ENCODE data around the gene CERCAM. TPM values are rescaled to one million over a fixed set of nuclear protein-coding genes. Genes with fewer than 3 reads are reported as not detected.

CERCAM gene
- total RNA-seq, 1 donor from 2014 or later = 3.2 TPM

DNA sequence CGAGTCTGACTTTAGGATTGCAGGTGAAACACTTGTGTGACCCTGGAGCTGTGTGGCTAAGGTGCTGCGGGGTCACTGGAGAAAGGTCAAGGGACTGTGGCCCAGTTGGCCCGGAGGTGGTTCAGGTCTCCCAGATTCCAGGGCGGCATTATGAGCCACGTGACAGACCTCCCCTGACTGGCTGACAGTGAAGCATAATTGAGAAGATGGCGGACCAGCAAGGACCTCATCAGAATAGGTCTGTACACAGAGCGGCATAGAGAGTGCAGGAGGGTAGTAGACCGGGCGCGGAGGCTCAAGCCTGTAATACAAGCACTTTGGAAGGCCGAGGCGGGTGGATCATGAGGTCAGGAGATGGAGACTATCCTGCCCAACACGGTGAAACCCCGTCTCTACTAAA lies 34.3 kb downstream of the CERCAM start:
- intact Hi-C loops (cut with micrococcal nuclease) = loop anchor here (5.0 kb wide), 4 partner anchors 178 to 572 kb away; partner anchors contain the start of genes GOLGA2, KYAT1, LRRC8A and SET

DNA sequence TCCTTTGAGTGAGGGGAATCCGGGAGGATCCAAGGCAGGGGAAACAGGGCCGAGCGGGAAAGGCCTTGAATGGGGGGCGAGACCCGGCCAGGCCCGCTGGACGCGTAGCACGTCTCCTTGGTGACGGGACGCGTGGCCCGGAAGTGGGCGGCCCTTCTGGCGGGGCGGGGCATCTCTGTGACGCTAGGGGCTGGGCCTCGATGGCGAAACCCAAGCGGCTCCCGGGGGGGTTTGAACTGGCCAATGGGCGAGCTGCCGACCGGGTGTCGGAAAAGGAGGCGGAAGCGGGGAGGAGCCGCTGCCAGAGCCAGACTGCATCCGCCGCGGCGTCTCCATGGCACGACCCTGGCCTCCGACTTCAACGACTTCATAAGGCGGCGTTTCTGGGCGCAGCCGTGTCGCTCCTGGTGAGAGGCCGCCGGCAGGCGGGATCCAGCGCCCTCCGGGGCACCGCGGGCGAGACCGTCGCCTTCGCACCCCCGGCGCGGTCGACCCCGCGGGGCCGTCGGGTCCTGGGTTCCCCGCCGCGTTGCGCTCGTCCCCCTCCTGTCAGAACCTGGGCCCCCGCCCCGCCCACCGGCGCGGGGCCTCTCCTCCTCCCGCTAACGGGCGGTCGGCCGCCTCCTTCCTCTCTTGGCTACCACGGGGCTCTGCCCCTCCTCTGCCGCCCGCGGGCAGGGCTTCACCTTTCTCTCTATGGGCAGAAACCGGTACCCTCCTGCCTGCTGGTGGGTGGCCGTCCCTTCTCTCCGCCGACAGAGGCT lies 35.4 kb downstream of the CERCAM start, which contains the start of gene ODF2:
Gene ODF2, plus strand, starts transcription at position 158 of the 764 bp plus-strand sequence. Its CDS starts 86 bp downstream, at position 244.
- intact Hi-C loops (cut with micrococcal nuclease) = loop anchor here (1.0 to 5.0 kb wide), 9 partner anchors 35 to 571 kb away; partner anchors contain the start of genes CERCAM, COQ4, GLE1 and GOLGA2

GRCh38 chr9:128456613-128457061 lies 36.0 kb downstream of the CERCAM start:
- intact Hi-C loops (cut with micrococcal nuclease) = loop anchor here (1.0 to 5.0 kb wide), 9 partner anchors 36 to 571 kb away; partner anchors contain the start of genes CERCAM, COQ4, GLE1 and GOLGA2

DNA sequence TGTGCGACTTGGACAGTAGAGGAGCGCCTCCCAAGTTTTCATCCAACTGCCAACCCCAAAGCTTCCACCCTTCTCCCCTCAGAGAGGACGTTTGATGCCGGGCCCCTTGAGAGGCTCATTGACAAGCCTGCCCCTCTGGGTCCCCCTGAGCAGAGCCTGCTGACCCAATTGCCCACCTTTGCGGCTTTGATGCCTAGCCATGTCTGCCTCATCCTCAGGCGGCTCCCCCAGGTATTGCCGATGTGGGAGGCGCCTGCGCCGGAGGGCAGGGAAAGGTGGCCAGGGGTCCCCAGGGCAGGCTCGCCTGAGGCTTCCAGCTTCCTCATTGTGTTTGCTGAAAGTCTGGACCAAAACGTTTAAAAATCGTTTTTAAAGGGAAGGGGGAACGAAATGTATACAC lies 36.5 kb downstream of the CERCAM start:
- intact Hi-C loops (cut with micrococcal nuclease) = loop anchor here (2.0 to 5.0 kb wide), 5 partner anchors 36 to 570 kb away; partner anchors contain the start of genes CERCAM, GOLGA2, KYAT1 and LRRC8A

DNA sequence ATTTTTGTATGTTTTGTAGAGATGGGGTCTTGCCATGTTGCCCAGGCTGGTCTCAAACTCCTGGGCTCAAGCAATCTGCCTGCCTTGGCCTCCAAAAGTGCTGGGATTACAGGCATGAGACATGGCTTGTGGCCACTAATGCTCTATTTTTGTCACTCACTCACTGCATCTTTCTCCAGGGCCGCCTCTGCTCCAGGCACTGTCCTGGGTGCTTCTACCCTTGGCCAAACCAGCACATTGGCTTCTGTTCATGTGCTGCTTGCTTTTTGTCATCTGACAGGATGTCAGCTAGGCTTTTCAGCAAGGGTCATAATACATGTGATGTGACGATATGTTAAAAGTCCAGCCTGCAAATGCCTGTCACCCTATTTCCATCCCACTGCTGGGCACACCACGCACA lies 38.4 kb downstream of the CERCAM start:
- intact Hi-C loops (cut with micrococcal nuclease) = loop anchor here (5.0 kb wide), 4 partner anchors 182 to 568 kb away; partner anchors contain the start of genes GOLGA2, KYAT1, LRRC8A and SET

DNA sequence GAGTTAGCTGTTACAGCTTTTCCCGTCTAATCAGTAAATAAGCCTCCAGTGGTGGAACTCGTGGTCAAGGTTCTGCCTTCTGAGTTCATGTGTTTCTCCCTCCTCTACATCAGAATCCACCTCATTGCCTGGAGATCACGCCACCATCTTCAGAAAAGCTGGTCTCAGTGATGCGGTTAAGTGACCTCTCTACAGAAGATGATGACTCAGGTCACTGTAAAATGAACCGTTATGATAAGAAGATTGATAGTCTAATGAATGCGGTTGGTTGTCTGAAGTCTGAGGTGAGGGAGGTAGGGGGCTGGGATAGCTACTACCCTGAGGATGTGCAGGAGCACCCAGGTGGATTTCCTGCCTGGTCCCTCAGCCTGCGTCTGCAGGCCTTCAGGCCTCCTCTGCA lies 48.4 kb downstream of the CERCAM start:
- intact Hi-C loops (cut with micrococcal nuclease) = no loop called here

DNA sequence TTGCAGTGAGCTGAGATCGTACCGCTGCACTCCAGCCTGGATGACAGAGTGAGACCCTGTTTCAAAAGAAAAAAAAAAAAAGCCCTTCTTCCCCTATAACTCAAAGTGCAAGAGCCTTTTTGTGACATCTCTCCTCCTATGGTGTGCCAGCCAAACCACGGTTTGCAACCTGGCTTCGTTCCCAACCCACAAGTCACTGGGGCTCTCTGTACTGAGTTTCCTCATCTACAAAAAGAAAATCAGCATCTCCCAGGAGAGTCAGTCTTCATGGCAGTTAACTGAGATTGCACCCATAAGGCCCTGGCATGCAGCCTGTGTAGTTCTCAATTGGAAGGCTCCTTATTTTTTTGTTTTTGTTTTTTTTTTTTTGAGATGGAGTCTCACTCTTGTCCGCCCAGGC lies 49.9 kb downstream of the CERCAM start:
- intact Hi-C loops (cut with micrococcal nuclease) = no loop called here

- intact Hi-C loops (cut with micrococcal nuclease) = no loop called here
Measured at GRCh38 chr9:128473104-128473503, 52.4 kb downstream of the CERCAM start.

- intact Hi-C loops (cut with micrococcal nuclease) = no loop called here
Measured at GRCh38 chr9:128475867-128476266, 55.2 kb downstream of the CERCAM start.

- intact Hi-C loops (cut with micrococcal nuclease) = no loop called here
Measured at GRCh38 chr9:128479262-128479661, 58.6 kb downstream of the CERCAM start.

GRCh38 chr9:128481561-128481960 lies 60.9 kb downstream of the CERCAM start:
- intact Hi-C loops (cut with micrococcal nuclease) = no loop called here

- intact Hi-C loops (cut with micrococcal nuclease) = no loop called here
Measured at GRCh38 chr9:128482186-128482585, 61.5 kb downstream of the CERCAM start.

- intact Hi-C loops (cut with micrococcal nuclease) = no loop called here
Measured at GRCh38 chr9:128484686-128485413, 64.2 kb downstream of the CERCAM start.

DNA sequence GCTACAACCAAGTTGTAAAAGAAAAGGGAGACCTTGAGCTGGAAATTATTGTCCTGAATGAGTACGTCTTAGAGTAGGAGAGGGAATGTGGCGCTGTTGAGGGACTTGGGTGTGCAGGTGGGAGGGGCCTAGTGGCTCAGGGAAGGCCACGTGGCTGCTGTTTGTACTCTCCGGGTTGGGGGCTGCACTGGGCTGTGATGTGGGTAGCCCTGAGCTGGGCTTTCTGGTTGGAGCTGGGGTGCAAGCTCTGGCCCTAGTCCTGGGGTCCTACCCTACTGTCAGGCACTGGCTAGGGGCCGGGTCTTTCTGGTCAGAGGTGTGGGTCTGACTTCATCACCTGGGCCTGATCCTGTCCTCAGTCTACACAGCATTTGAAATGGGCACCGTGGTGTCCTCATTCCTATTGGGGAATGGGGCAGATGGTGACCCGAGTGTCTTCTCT lies 64.8 kb downstream of the CERCAM start:
- intact Hi-C loops (cut with micrococcal nuclease) = no loop called here

DNA sequence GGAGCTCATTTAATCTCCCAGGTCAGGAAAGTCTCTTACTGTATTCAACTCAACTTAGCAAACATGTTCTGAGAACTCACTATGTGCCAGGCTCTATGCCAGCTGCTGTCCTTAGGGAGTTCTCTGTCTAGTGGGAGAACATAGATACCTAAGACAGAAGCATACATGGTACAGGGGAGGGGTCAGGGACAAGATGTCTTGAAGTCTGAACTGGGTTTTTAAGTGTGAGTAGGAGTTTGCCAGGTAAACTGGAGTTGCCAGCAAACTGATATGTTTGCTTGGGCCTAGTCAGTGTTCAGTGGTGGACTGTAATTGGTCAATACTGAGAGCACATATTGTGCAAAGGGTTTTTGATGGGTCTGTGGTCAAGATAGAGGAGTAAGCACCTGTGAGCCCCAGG lies 65.5 kb downstream of the CERCAM start:
- intact Hi-C loops (cut with micrococcal nuclease) = no loop called here

Other genes with a start within 250 kb of the CERCAM start
- 128 and 138 TPM in 2 replicates for gene CIZ1, start 229.3 kb upstream of the CERCAM start, total RNA-seq
- gene DNM1, start 217.5 kb upstream of the CERCAM start, total RNA-seq = 0.32 and 0.41 TPM in 2 replicates
- gene GOLGA2, start 144.8 kb upstream of the CERCAM start, total RNA-seq = 38.7 and 43.2 TPM in 2 replicates
- gene SWI5, start 144.6 kb upstream of the CERCAM start, total RNA-seq = 11.8 and 12.0 TPM in 2 replicates
- 25.8 and 26.9 TPM in 2 replicates for gene TRUB2, start 98.4 kb upstream of the CERCAM start, total RNA-seq
- 40.6 and 40.7 TPM in 2 replicates for gene COQ4, start 98.0 kb upstream of the CERCAM start, total RNA-seq
- gene SLC27A4, start 80.3 kb upstream of the CERCAM start, total RNA-seq = 21.6 and 22.5 TPM in 2 replicates
- gene URM1, start 49.5 kb upstream of the CERCAM start, total RNA-seq = 76.9 and 77.9 TPM in 2 replicates
- gene ODF2, start 35.1 kb downstream of the CERCAM start, total RNA-seq = 54.3 and 58.6 TPM in 2 replicates
- 46.0 and 47.5 TPM in 2 replicates for gene GLE1, start 83.9 kb downstream of the CERCAM start, total RNA-seq
- 326 and 333 TPM in 2 replicates for gene SPTAN1, start 131.7 kb downstream of the CERCAM start, total RNA-seq
- 51.9 and 57.6 TPM in 2 replicates for gene DYNC2I2, start 236.0 kb downstream of the CERCAM start, total RNA-seq

Data from T-helper 2 cell treated with Interferon-gamma antibody and Interleukin-4, amounts not matched to agents 100 ng/mL and 5 ng/mL, for 36 hours (primary cell).